Colonic mucosa (tissue), 4 donors: Measurements from ENCODE around the gene CHERP. TPM values are rescaled to one million over a fixed set of nuclear protein-coding genes. Genes with fewer than 3 reads are reported as not detected.

ENCODE experiments used
- DNase-seq: peaks from one replicate; pipeline ENCODE4 v3.0.0-alpha.2; 2020
- H3K27ac ChIP-seq: fragments of 200-600 bp; one replicate; pipeline ENCODE4 v1.8.0; 2021
- H3K27me3 ChIP-seq: fragments of 200-600 bp; one replicate; pipeline ENCODE4 v1.8.0; 2021
- H3K36me3 ChIP-seq: fragments of 200-600 bp; one replicate; pipeline ENCODE4 v1.8.0; 2021
- H3K4me1 ChIP-seq: fragments of 200-600 bp; one replicate; pipeline ENCODE4 v1.8.0; 2021; ENCODE audit warnings: mild to moderate bottlenecking
- H3K4me3 ChIP-seq: fragments of 200-600 bp; one replicate; pipeline ENCODE4 v1.8.0; 2021
- H3K9ac ChIP-seq, 2 donors: one replicate each; pipeline ENCODE4 v1.7.0; 2013; ENCODE audit warnings: control low read depth in 2 of 2, low read depth in 2 of 2, low read length in 2 of 2
- H3K9me3 ChIP-seq: fragments of 200-600 bp; one replicate; pipeline ENCODE4 v1.8.0; 2021
- CTCF ChIP-seq: fragments of 200-600 bp; IDR thresholded peaks from one replicate; pipeline ENCODE4 v1.8.0; 2022; ENCODE audit warnings: antibody characterized with exemption, mild to moderate bottlenecking
- intact Hi-C: fragments of 100-400 bp; cut with DNase I; formaldehyde crosslinking; loops from one replicate; pipeline ENCODE4 v1.14.1; 2022
- total RNA-seq, 2 donors: library from RNA; stranded (reverse); fragmentation: NEBNext Ultra II Directional in 1 of 2; extraction: Animal tissue kit (Norgen Biotek cat#: 25700) in 1 of 2; gene quantifications; one replicate each; pipeline ENCODE4 v1.2.1, GENCODE V29; 2021
- donor health status: healthy.
- donor health status: DM: no; HTN: no; CAD: no.
- donor health status: DM: no; HTN: no; CAD: no.

Gene CHERP
- total RNA-seq, 2 donors from 2014 or later = 35.2 to 54.0 TPM

- no peak for DNase-seq
- Histone ChIP-seq H3K27me3 (no peaks in the 10 kb centered on the region), H3K9ac (peak overlapping the region; percentile 88 to 92), H3K9me3 (no peaks in the 10 kb centered on the region), H3K36me3 (peaks cover 13% of the 10 kb centered on the region), H3K4me1 (peaks cover 8% of the 10 kb centered on the region), H3K27ac (peak overlapping the region; percentile 74), H3K4me3 (peak overlapping the region; percentile 99)
- no peak for TF ChIP-seq CTCF
- intact Hi-C loops = loop anchor here (5.0 kb wide), 1 partner anchor 56 kb away; the partner anchor contains the start of gene MED26
Observed at GRCh38 chr19:16571283-16571682, 29.0 kb upstream of the CHERP start.

- no peak overlapping the region for H3K27ac ChIP-seq
- H3K9ac ChIP-seq = peak overlapping the region in 1 of 2 donors; percentile 38
- TF ChIP-seq CTCF = no peak
- H3K4me3 ChIP-seq = no peak overlapping the region
- H3K36me3 ChIP-seq = peaks cover 7% of the 10 kb centered on the region
- DNase-seq = no peak
- H3K27me3 ChIP-seq = no peaks in the 10 kb centered on the region
- intact Hi-C loops = loop anchor here (5.0 kb wide), 1 partner anchor 58 kb away; the partner anchor contains the start of gene MED26
- peaks cover 8% of the 10 kb centered on the region for H3K4me1 ChIP-seq
- no peaks in the 10 kb centered on the region for H3K9me3 ChIP-seq
Observed at GRCh38 chr19:16569609-16570320, 27.5 kb upstream of the CHERP start.

- H3K4me1 ChIP-seq = no peaks in the 10 kb centered on the region
- peaks cover 7% of the 10 kb centered on the region for H3K36me3 ChIP-seq
Observed at GRCh38 chr19:16566702-16567101, 24.5 kb upstream of the CHERP start.

GRCh38 chr19:16566161-16566560 is 23.9 kb upstream of the CHERP start:
- no peak overlapping the region for H3K4me3 ChIP-seq
- TF ChIP-seq CTCF = no peak
- intact Hi-C loops = no loop called here
- no peaks in the 10 kb centered on the region for H3K4me1 ChIP-seq
- H3K27me3 ChIP-seq = no peaks in the 10 kb centered on the region
- no peaks in the 10 kb centered on the region for H3K9me3 ChIP-seq
- H3K9ac ChIP-seq = no peak overlapping the region
- peak overlapping the region; percentile 24 for H3K27ac ChIP-seq
- peaks cover 7% of the 10 kb centered on the region for H3K36me3 ChIP-seq
- peak; percentile 42 for DNase-seq

More at GRCh38 chr19:16566702-16567101, 24.5 kb upstream of the CHERP start:
- DNase-seq = no peak
- no peaks in the 10 kb centered on the region for H3K27me3 ChIP-seq
- no peak overlapping the region for H3K4me3 ChIP-seq
- no peaks in the 10 kb centered on the region for H3K9me3 ChIP-seq
- H3K9ac ChIP-seq = no peak overlapping the region
- intact Hi-C loops = no loop called here
- peak overlapping the region; percentile 24 for H3K27ac ChIP-seq
- no peak for TF ChIP-seq CTCF

- Histone ChIP-seq H3K27me3 (no peaks in the 10 kb centered on the region), H3K4me3 (no peak overlapping the region), H3K4me1 (no peaks in the 10 kb centered on the region), H3K9me3 (no peaks in the 10 kb centered on the region), H3K9ac (no peak overlapping the region), H3K27ac (no peak overlapping the region), H3K36me3 (peaks cover 7% of the 10 kb centered on the region)
- no peak for TF ChIP-seq CTCF
- no peak for DNase-seq
- intact Hi-C loops = no loop called here
Observed at GRCh38 chr19:16564842-16565241, 22.6 kb upstream of the CHERP start.
